ENCODE results near the gene GLRX.

DNA sequence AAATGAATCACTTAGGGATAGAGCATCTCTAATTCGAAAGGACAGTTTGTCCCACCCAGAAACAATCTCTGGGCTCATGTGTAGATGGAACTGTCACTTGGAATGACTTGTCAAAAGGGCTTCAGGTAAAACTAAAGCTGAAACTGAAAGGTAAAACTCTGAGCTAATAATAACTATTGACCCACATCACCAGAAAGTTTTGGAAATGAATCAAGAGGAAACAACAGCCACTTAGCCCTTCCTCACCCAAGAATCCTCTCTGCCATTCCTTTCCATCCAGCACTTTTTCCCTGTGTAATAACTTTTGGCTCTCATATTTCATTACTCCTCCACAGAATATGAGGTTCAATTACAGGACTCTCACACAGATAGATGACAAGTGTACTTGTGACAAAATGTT, 14.0 kb upstream of the GLRX start:
- TF ChIP-seq, protein P1, sequence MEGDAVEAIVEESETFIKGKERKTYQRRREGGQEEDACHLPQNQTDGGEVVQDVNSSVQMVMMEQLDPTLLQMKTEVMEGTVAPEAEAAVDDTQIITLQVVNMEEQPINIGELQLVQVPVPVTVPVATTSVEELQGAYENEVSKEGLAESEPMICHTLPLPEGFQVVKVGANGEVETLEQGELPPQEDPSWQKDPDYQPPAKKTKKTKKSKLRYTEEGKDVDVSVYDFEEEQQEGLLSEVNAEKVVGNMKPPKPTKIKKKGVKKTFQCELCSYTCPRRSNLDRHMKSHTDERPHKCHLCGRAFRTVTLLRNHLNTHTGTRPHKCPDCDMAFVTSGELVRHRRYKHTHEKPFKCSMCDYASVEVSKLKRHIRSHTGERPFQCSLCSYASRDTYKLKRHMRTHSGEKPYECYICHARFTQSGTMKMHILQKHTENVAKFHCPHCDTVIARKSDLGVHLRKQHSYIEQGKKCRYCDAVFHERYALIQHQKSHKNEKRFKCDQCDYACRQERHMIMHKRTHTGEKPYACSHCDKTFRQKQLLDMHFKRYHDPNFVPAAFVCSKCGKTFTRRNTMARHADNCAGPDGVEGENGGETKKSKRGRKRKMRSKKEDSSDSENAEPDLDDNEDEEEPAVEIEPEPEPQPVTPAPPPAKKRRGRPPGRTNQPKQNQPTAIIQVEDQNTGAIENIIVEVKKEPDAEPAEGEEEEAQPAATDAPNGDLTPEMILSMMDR (IDR thresholded peaks at IDR 0.05): no peak
- peak; percentile 25 for TF ChIP-seq POLR2A (IDR thresholded peaks at IDR 0.05)
